ENCODE data around the gene SLC36A3. TPM values are rescaled to one million over a fixed set of nuclear protein-coding genes. Genes with fewer than 3 reads are reported as not detected.

The SLC36A3 gene
- total and polyA plus RNA-seq, 2 experiments from 2014 or later: not detected

GRCh38 chr5:151274666-151275065 lies 28.9 kb downstream of the SLC36A3 start:
- DNase-seq (ENCODE audit: low read depth in 1 of 2, low spot score in 1 of 2): no peak
- no peaks in the 10 kb centered on the region for H3K9me3 ChIP-seq (ENCODE audit: low read depth)

GRCh38 chr5:151271336-151271735 lies 32.2 kb downstream of the SLC36A3 start:
- H3K36me3 ChIP-seq: peaks cover 18% of the 10 kb centered on the region
- H3K4me3 ChIP-seq: no peak overlapping the region
- no peak for TF ChIP-seq CTCF (IDR thresholded peaks at IDR 0.05; ENCODE audit: low read depth, low read length)
- no peaks in the 10 kb centered on the region for H3K9me3 ChIP-seq (ENCODE audit: low read depth)
- no peak for DNase-seq (ENCODE audit: low read depth in 1 of 2, low spot score in 1 of 2)
- no peak overlapping the region for H3K27ac ChIP-seq
- H3K4me1 ChIP-seq (ENCODE audit: low read depth): no peaks in the 10 kb centered on the region
- no peaks in the 10 kb centered on the region for H3K27me3 ChIP-seq

More at GRCh38 chr5:151274666-151275065, 28.9 kb downstream of the SLC36A3 start:
- no peak for TF ChIP-seq CTCF (IDR thresholded peaks at IDR 0.05; ENCODE audit: low read depth, low read length)
- peaks cover 8% of the 10 kb centered on the region for H3K36me3 ChIP-seq
- no peak overlapping the region for H3K27ac ChIP-seq
- H3K4me1 ChIP-seq (ENCODE audit: low read depth): no peaks in the 10 kb centered on the region
- no peak overlapping the region for H3K4me3 ChIP-seq
- H3K27me3 ChIP-seq: no peaks in the 10 kb centered on the region

DNA sequence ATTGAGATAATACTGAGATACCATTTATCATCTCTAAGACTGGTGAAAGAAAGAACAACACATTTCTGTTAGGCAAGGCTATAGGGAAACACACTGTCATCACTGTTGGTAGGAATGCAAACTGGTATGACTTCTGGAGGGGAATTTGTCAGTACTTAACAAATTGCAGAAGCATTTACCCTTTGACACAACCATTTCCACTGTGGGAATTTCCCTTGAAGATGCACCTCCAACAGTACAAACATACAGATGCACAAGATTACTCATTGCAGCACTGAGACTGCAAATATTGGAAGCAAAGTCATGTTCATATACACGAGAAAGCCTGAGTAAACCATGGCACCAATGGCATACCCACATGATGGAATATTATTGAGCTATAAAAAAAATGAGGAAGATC lies 33.0 kb downstream of the SLC36A3 start:
- Histone ChIP-seq H3K4me3 (no peak overlapping the region), H3K27ac (no peak overlapping the region), H3K4me1 (ENCODE audit: low read depth) (no peaks in the 10 kb centered on the region), H3K36me3 (peaks cover 18% of the 10 kb centered on the region), H3K27me3 (no peaks in the 10 kb centered on the region), H3K9me3 (ENCODE audit: low read depth) (no peaks in the 10 kb centered on the region)
- TF ChIP-seq CTCF (IDR thresholded peaks at IDR 0.05; ENCODE audit: low read depth, low read length): no peak
- DNase-seq (ENCODE audit: low read depth in 1 of 2, low spot score in 1 of 2): peak in 1 of 2 donors; percentile 9

GRCh38 chr5:151267491-151268260 lies 35.9 kb downstream of the SLC36A3 start:
- H3K36me3 ChIP-seq: peaks cover 18% of the 10 kb centered on the region
- H3K27me3 ChIP-seq: no peaks in the 10 kb centered on the region
- H3K27ac ChIP-seq: no peak overlapping the region
- H3K9me3 ChIP-seq (ENCODE audit: low read depth): no peaks in the 10 kb centered on the region
- no peak for TF ChIP-seq CTCF (IDR thresholded peaks at IDR 0.05; ENCODE audit: low read depth, low read length)
- H3K4me1 ChIP-seq (ENCODE audit: low read depth): no peaks in the 10 kb centered on the region
- no peak for DNase-seq (ENCODE audit: low read depth in 1 of 2, low spot score in 1 of 2)
- H3K4me3 ChIP-seq: no peak overlapping the region

DNA sequence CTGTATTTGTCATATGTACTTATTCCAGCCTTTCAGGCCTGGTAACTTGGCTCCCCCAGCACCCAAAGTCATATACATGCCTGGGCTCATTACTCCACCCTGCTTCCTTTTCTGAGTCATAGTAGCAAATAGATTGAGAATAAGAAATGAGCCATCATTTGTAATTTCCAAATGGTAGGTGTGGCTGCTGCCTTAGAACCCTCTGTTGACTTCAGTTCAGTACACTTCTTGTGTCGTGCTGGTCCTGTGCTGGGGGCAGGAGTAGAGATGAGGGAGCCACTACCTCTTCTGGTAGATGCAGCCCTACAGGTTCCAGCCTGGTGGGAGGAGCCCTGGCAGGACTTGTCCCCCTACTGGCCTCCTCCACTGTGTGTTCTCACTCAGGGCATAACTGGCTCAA lies 39.5 kb downstream of the SLC36A3 start:
- no peaks in the 10 kb centered on the region for H3K9me3 ChIP-seq (ENCODE audit: low read depth)
- no peaks in the 10 kb centered on the region for H3K27me3 ChIP-seq
- H3K4me3 ChIP-seq: no peak overlapping the region
- peak in 1 of 2 donors; percentile 11 for DNase-seq (ENCODE audit: low read depth in 1 of 2, low spot score in 1 of 2)
- no peak for TF ChIP-seq CTCF (IDR thresholded peaks at IDR 0.05; ENCODE audit: low read depth, low read length)
- H3K4me1 ChIP-seq (ENCODE audit: low read depth): no peaks in the 10 kb centered on the region
- no peak overlapping the region for H3K27ac ChIP-seq
- peaks cover 16% of the 10 kb centered on the region for H3K36me3 ChIP-seq
